ENCODE measurements around the gene COL6A1.
"Not testable (repeated sequence)": the region's sequence is repeated elsewhere in the genome, so short reads cannot be mapped to it uniquely, and the experiment has no call there.

Gene COL6A1

GRCh38 chr21:45995686-45996179, 14.2 kb downstream of the COL6A1 start:
- DNase-seq (ENCODE audit: low spot score): no peak

DNA sequence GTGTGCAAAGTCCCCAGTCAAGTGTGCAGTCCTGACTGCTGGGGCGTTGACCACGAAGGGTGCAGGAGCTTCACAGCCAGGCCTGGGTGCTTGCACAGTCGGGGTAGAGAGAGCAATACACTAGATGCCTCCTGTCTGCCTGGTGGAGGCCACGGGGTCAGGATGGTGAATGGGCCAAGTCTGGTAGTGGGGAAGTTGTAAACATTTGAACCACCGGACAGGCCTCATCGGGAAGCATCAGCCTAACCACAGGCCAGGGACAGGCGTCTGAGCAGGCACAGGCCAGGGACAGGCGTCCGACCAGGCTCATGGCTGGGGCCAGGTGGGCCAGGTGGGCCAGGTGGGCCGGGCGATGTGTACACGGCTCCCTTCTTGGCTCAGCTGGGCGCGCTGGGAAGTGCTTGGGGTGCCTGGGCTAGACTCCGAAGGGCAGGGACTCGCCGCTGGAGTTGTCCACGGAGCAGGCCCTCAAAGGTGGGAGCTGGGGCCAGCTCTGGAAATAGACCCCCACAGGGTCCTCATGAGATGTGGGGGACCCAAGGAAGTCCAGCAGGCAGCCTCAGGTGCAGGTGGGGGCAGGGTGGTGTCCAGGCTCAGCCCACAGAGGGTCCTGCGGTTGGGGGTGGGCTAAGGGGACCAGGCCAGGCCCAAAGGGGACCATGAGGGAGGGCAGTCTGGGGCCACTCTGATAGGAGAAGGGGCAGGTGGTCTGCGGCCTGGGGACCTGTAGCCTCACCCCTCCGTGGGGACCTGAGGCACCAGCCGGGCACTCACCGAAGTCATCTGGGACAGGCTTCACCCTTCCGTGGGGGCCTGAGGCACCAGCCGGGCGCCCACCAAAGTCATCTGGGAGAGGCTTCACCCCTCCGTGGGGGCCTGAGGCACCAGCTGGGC, 15.0 kb downstream of the COL6A1 start:
- no peak for DNase-seq (ENCODE audit: low spot score)

DNA sequence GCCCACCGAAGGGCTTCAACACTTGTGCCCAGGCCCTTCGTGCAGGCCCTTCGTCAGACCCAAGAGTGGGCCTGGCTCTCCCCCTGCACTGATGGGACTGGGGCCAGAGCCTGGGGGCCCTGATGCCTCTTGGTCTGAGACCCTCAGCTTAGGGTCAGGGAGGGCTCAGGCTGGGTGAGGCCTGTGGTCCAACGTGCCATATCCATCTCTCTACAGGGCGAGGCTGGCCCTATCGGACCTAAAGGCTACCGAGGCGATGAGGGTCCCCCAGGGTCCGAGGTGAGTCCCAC, 15.6 kb downstream of the COL6A1 start:
- no peak for DNase-seq (ENCODE audit: low spot score)

- DNase-seq (ENCODE audit: low spot score): no peak
Observed at GRCh38 chr21:45997495-45998275, 16.1 kb downstream of the COL6A1 start.

GRCh38 chr21:45998276-45998701, 16.7 kb downstream of the COL6A1 start:
- no peak for DNase-seq (ENCODE audit: low spot score)

DNA sequence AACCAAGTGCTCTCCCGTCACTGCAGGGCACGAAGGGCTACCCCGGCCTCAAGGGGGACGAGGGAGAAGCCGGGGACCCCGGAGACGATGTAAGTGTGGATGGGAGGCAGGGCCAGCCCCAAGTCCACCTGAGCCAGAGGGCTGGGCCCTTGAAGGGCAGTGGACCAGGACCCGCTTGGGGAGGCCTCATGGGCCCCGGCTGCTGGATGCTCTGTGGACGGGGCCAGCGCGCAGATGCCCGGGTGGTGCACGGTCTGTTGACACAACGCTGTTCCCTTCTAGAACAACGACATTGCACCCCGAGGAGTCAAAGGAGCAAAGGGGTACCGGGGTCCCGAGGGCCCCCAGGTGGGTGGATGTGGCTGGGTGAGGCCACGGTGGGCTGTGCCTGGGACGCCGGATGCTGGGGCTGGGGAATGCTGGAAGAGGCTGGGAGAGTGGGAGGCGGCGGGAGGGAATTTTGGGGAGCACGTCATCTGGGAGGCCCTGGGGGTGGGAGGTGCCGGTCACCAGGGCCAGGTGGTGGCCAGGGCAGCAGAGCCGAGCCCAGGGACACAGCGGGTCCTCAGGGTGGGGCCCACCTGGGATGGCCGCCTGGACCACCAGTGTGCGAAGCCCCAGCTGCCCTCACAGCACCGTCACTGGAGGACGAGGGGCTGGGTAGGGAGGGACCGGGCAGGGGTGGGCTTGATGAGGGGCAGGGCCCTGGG, 17.5 kb downstream of the COL6A1 start:
- no peak for DNase-seq (ENCODE audit: low spot score)

DNA sequence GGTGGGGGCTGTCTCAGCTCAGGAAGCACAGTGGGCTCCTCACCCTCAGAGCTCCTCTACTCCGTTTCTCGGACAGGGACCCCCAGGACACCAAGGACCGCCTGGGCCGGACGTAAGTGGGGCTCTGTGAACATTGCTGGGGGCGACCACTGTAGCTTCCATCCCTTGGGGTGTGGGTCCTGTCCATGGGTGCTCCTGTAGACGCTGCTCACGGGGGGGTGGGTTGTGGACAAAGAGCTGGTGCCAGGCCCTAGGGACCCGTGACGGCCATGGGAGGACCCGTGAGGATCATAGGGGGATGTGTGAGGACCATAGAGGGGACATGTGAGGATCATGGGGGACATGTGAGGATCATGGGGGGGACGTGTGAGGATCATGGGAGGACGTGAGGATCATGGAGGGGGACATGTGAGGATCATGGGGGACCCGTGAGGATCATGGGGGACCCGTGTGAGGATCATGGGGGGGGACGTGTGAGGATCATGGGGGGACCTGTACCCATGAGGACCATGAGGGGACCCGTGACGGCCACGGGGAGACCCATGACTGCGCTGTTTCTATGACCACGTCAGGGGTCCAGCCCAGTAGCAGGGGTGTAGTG, 18.1 kb downstream of the COL6A1 start:
- DNase-seq (ENCODE audit: low spot score): no peak

DNA sequence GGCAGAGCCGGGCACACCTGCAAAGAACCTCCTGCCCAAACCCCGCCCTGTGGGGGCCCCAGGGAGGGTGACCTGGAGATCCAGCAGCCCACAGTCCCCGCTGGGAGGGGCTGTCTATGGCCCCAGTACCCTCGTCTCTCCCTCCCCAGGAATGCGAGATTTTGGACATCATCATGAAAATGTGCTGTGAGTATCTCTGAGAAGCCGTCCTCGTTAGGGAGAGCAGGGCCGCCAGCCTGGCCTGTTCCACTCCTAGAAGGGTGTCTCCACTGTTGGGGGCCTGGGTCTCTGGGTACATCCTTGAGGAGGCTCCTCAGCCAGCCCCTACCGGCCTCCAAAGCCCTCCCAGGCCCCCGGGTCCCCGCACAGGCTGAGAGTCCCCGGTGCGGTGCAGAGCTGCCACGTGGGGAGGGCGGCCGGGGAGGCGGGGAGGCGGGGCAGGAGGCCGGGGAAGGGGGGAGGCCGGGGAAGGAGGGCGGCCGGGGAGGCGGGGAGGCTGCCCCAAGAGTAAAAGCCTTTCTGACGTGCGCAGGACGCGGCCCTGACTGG, 18.7 kb downstream of the COL6A1 start:
- DNase-seq (ENCODE audit: low spot score): no peak

DNA sequence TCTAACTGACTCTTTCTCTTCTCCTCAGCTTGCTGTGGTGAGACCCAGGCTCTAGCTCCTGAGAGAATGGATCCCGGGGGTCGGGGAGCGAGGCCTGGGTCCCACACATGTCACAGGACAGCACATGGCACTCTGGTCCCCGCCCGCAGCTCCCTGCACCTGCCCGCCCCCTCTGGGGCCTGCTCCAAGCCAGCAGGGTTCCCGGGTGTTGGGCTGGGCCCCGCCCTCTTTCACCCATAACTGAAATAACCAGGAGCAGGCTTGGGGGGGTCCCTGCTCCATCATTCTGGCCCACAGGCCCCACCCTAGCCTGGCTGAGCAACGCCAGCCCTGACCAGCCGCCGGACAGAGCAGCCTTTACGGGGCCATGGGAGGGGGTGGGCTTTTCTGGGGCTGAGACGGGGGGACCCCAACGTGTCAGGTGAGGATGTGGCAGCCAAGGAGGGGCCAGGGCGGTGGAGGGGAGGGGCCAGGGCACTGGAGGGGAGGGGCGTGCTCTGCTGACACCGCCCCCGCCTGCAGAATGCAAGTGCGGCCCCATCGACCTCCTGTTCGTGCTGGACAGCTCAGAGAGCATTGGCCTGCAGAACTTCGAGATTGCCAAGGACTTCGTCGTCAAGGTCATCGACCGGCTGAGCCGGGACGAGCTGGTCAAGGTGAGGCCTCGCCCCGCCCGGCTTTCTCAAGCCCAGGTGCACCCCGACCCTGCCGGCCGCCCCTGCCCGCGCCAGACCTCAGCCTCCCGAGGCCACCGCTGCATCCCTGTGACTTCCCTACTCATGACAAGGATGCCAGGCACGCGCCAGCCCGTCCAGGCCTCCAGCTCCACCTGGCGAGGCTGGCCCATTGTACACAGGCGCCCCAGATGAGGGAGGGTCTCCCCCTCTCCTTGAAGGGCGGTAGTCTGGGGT, 19.4 kb downstream of the COL6A1 start:
- no peak for DNase-seq (ENCODE audit: low spot score)

- no peak for DNase-seq (ENCODE audit: low spot score)
Observed at GRCh38 chr21:46001821-46002681, 20.5 kb downstream of the COL6A1 start.

- DNase-seq (ENCODE audit: low spot score): no peak
Observed at GRCh38 chr21:46002841-46003574, 21.4 kb downstream of the COL6A1 start.

DNA sequence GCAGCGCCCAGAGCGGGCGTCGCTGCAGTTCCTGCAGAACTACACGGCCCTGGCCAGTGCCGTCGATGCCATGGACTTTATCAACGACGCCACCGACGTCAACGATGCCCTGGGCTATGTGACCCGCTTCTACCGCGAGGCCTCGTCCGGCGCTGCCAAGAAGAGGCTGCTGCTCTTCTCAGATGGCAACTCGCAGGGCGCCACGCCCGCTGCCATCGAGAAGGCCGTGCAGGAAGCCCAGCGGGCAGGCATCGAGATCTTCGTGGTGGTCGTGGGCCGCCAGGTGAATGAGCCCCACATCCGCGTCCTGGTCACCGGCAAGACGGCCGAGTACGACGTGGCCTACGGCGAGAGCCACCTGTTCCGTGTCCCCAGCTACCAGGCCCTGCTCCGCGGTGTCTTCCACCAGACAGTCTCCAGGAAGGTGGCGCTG, 22.0 kb downstream of the COL6A1 start:
- no peak for DNase-seq (ENCODE audit: low spot score)

DNA sequence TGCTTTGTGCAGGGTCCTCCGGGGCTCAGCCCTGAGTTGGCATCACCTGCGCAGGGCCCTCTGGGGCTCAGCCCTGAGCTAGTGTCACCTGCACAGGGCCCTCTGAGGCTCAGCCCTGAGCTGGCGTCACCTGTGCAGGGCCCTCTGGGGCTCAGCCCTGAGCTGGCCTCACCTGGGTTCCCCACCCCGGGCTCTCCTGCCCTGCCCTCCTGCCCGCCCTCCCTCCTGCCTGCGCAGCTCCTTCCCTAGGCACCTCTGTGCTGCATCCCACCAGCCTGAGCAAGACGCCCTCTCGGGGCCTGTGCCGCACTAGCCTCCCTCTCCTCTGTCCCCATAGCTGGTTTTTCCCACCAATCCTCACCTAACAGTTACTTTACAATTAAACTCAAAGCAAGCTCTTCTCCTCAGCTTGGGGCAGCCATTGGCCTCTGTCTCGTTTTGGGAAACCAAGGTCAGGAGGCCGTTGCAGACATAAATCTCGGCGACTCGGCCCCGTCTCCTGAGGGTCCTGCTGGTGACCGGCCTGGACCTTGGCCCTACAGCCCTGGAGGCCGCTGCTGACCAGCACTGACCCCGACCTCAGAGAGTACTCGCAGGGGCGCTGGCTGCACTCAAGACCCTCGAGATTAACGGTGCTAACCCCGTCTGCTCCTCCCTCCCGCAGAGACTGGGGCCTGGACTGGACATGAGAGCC, 22.7 kb downstream of the COL6A1 start:
- no peak for DNase-seq (ENCODE audit: low spot score)

DNA sequence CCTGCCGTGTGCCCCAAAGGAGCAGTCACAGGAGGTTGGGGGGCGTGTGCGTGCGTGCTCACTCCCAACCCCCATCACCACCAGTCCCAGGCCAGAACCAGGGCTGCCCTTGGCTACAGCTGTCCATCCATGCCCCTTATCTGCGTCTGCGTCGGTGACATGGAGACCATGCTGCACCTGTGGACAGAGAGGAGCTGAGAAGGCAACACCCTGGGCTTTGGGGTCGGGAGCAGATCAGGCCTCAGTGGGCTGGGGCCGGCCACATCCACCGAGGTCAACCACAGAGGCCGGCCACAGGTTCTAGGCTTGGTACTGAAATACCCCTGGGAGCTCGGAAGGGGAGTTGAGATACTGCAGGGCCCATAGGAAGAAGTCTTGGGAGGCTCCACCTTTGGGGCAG, 23.5 kb downstream of the COL6A1 start:
- no peak for DNase-seq (ENCODE audit: low spot score)

DNA sequence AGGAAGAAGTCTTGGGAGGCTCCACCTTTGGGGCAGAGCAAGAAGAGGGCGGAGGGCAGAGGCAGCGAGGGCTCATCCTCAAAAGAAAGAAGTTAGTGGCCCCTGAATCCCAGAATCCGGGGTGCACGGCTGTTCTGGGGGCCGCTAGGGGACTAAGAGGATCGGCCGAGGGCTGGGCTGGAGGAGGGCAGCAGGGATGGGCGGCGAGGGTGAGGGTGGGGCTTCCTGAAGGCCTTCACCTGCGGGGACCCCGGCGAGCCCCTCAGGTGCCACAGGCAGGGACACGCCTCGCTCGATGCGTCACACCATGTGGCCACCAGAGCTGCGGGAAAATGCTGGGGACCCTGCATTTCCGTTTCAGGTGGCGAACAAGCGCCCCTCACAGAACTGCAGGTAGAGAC, 23.9 kb downstream of the COL6A1 start:
- DNase-seq (ENCODE audit: low spot score): no peak

- DNase-seq (ENCODE audit: low spot score): not testable (repeated sequence)
Observed at GRCh38 chr21:46005894-46006546, 24.4 kb downstream of the COL6A1 start.

DNA sequence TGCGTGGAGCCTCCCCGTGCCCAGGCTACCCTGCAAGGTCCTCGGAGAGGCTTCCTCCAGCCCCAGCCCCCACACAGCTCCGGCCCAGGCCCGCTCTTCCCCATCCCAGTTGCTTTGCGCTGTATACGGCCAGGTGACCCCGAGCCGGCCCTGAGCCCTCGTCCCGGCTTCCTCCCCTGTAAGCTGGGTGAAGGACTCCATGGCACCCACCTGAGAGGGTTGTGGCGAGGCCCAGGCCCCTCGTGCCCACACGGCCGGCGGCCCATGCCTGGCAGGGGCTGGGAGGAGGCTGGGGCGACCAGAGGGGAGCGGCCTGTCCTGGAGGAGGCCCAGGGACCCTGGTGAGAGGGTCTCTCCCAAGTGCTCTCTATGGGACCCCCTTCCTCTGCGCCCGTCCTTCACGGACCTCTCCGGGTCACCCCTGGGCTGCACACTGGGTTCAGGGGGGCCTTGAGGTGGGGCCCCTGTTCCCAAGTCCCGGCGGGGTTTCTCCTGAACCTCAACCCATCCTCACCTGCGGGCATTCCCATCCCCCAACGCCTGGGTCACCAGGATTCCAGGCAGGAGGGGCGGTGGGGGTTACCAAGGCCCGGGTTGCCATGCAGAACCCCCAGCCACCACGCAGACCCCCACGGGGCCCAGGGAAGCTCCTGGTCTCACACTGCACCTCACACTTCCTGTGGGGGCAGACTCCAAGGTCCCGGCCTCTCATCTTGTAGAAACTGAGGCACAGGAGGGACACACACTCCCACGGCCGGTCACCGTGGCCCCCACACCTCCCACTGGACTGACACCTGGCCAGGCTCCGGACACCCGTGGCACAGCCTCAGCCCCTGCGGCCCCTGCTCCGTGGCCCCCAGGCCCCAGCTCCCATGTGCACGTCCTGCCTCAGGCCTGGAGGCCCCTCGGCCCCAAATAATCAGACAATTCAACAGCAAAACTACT, 25.2 kb downstream of the COL6A1 start:
- DNase-seq (ENCODE audit: low spot score): no peak

Measured in COLO829 (cell line).